Retinal pigment epithelial cell (primary cell): ENCODE results near the gene ELF5.

Source experiments
- DNase-seq: peaks from one replicate; pipeline ENCODE4 v3.0.0-alpha.2; 2010; ENCODE audit warnings: low read depth
- H3K4me3 ChIP-seq: 2 replicates; pipeline ENCODE4 v1.5.1; 2011; ENCODE audit warnings: mild to moderate bottlenecking, low read length, control low read depth, moderate library complexity
- TF ChIP-seq, protein P1 (sequence below): conservative IDR thresholded peaks from 2 replicates; pipeline ENCODE4 v1.5.1; 2011; ENCODE audit warnings: low read depth, low read length, control low read depth, inconsistent platforms

The ELF5 gene

DNA sequence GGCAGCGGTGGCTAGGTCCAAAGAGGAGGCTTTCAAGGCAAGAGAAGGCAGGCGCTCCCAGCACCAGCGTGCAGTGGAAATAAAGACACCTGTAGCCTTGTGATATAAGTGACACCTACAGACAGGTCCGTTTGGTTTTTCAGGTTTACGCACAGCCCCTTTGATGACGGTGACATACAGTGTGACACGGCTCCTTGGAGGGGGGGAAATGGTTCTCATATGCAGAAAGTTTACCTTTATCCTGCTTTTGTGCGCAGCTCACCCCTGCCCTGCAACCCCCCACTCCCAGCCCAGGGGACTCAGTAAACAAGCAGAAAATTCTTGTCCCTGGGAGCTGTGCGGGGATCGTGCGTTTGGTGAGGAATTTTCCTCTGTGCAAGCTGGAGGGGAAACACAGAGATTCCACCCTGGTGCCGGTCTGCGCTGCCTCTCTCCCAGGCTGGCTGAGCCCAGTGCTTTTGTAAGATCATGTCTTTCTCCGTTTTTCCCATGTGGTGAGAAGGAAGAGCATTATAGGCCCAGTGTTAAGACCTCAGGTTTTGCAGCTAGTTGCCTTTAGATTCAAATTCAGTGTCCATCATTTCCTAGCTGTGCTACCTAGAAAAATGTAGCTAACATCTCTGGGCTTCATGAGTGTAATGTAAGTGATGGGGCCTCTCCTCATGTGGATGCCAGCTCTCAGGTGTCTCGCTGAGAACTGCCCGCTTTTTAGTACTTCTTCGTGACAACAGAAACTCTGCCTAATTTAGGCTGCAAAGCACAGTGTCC, at the start of gene ELF5:
ELF5 (minus strand) TSS at position 113 of the 768 bp plus-strand sequence. CDS start 8,045 bp downstream, outside the sequence.
- no peak within 1 kb of the TSS for H3K4me3 ChIP-seq
- no peak for DNase-seq
- TF ChIP-seq, protein P1, sequence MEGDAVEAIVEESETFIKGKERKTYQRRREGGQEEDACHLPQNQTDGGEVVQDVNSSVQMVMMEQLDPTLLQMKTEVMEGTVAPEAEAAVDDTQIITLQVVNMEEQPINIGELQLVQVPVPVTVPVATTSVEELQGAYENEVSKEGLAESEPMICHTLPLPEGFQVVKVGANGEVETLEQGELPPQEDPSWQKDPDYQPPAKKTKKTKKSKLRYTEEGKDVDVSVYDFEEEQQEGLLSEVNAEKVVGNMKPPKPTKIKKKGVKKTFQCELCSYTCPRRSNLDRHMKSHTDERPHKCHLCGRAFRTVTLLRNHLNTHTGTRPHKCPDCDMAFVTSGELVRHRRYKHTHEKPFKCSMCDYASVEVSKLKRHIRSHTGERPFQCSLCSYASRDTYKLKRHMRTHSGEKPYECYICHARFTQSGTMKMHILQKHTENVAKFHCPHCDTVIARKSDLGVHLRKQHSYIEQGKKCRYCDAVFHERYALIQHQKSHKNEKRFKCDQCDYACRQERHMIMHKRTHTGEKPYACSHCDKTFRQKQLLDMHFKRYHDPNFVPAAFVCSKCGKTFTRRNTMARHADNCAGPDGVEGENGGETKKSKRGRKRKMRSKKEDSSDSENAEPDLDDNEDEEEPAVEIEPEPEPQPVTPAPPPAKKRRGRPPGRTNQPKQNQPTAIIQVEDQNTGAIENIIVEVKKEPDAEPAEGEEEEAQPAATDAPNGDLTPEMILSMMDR, result no peak

DNA sequence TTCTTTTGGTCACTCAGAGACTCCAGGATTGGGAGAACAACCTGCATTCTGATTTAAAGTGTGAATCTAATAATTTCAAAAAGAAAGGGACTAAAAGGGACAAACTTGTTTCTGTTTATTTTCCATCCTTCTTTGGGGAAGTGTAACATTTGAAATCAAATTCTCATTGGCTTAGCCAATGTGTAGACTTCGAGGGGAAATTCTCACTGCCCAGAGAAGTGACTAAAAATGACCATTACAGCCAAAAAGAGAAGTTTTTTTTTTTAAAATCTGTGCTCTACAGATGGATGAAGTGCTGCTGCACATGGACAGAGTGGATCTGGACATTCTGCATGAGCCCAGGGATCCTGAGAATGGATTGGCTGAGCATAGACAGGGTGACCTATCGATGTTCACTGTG, 49.4 kb upstream of the ELF5 start:
- TF ChIP-seq, protein P1, result no peak
- no peak overlapping the region for H3K4me3 ChIP-seq

DNA sequence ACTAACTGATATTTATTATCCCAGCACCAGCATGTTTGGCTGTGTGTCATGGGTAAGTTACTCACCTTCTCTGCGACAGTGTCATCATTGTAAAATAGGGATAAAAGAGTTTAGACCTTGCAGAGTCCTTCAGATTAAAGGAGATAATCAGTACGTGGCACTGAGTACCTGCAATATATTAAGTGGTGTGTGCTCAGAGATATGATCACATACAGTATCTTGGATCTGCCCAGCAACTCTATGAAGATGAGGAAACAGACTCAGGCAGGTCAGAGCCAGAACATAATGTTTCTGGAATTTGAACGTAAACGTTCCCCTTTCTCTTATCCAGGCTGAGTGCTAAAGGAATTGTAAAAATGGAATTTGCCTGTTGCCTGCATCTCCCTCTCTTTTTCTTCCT, 46.9 kb upstream of the ELF5 start:
- DNase-seq, result no peak
- no peak overlapping the region for H3K4me3 ChIP-seq
- TF ChIP-seq, protein P1, result no peak

More for the DNA sequence above, 49.4 kb upstream of the ELF5 start:
- DNase-seq, result no peak

GRCh38 chr11:34558673-34559072, 45.1 kb upstream of the ELF5 start:
- peak; percentile 63 for DNase-seq
- H3K4me3 ChIP-seq, result no peak overlapping the region
- TF ChIP-seq, protein P1, result no peak

- TF ChIP-seq, protein P1, result no peak
- DNase-seq, result no peak
- no peak overlapping the region for H3K4me3 ChIP-seq
Measured at GRCh38 chr11:34558211-34558610, 44.6 kb upstream of the ELF5 start.

DNA sequence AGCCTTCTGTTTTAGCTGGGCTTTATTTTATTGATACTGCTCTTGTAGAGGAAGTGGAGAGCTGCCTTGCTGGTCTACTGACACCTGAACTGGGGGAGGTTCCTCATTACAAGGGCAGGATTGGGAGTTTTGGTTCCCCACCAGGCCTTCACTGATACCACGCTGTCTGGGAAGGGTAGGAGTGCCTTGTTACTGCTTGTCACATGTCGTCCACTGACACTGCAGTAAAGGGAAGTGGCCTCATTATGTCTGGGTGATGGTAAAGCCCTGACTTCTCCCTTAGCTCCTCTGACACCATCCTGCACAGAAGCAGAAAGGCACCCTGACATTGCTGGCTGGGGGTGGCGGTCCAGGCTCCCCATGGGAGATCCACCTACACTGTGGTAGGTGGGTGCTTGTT, 38.7 kb upstream of the ELF5 start:
- TF ChIP-seq, protein P1, result no peak
- DNase-seq, result no peak
- H3K4me3 ChIP-seq, result no peak overlapping the region

GRCh38 chr11:34549271-34549670, 35.7 kb upstream of the ELF5 start:
- no peak overlapping the region for H3K4me3 ChIP-seq
- DNase-seq, result no peak
- TF ChIP-seq, protein P1, result no peak
